Stimulated activated CD4-positive, alpha-beta T cell treated with anti-CD3 and anti-CD28 coated beads, Interleukin-1b, Interleukin-23, amount 100 ng/mL, for 24 hours (primary cell): Measurements from ENCODE around the gene ME1.
"Not testable (repeated sequence)": the region's sequence is repeated elsewhere in the genome, so short reads cannot be mapped to it uniquely, and the experiment has no call there.

Experiments used
- DNase-seq, 4 experiments: peaks; one replicate each; pipeline ENCODE4 v3.0.0-alpha.2; 2020; ENCODE audit warnings: low read depth in 4 of 4, low spot score in 1 of 4

The ME1 gene

GRCh38 chr6:83192871-83193746, 237.7 kb downstream of the ME1 start, which contains the start of the genes PGM3 and RWDD2A:
Gene PGM3, minus strand, starts transcription at chr6:83193265. Its CDS starts 2,253 bp downstream, at chr6:83191012.
Gene RWDD2A, plus strand, starts transcription at chr6:83193357. Its CDS starts 1,095 bp downstream, at chr6:83194452.
- peak; percentile 63 to 84 (median 82) for DNase-seq

DNA sequence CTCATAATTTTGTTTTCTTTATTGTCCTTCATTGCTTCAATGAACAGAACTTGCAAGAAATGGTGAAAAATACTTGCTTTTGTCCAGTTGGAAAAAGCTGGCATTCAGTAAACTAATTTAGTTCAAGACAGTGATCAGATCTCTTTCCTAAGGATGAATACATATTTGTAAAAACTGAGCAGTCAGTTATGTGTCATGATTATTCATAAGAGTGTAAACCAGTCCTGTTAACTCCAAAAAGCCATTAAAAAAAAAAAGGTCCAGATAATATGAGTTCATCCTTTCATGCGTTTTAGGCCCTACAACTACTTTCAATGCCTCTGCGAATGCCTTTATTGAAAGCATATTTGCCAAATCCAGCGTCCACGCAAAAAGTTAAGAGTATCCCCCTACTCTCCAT, 238.4 kb downstream of the ME1 start:
- no peak for DNase-seq

DNA sequence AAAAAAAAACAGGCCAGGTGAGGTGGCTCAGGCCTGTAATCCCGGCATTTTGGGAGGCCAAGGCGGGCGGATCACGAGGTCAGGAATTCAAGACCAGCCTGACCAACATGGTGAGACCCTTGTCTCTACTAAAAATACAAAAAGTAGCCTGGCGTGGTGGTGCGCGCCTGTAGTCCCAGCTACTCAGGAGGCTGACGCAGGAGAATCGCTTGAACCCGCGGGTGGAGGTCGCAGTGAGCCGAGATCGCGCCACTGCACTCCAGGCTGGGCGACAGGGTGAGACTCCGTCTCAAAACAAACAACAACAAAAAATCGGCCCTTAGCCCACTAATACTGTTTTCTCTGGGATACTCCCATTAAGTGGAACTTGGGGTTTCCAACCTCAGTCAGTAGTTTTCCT, 238.9 kb downstream of the ME1 start:
- not testable (repeated sequence) for DNase-seq

DNA sequence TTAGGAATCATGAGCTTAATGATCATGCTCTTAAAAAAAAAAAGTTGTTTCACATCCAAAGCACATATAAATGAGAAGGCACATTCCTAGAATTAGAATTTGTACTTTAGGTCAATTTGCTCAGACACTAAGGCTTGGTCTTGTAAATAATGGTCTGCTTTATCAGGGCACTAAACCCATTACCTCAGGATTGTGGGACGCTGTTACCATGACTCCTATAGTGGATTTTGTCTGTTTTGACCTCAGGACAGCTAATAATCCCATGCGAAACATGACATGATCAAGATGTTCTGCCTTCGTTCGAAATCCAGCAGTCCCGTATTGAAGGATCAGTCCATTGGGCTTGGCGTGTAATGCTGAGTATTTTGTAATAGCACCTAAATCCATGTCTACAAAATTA, 240.2 kb downstream of the ME1 start:
- no peak for DNase-seq

DNA sequence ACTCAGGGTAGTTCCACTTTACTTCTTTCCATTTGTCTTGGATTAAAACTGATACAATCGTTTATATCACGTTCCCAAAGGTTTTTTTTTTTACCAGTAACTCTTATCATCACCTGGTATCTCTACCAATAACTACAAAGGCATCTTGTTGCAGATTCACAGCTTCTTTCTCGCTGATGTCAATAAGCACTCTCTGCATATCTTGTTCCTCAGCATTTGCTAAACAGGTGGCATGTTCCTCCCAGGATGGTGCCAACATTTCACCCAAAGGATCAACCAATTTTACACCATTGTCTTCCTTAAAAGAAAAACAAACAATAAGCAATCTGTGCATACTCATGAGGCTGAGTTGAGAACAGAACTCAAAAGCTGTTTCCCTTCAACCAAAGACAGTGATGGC, 242.3 kb downstream of the ME1 start:
- no peak for DNase-seq

- DNase-seq, result no peak
These were observed 245.8 kb downstream of the ME1 start for GRCh38 chr6:83185096-83185495.

DNA sequence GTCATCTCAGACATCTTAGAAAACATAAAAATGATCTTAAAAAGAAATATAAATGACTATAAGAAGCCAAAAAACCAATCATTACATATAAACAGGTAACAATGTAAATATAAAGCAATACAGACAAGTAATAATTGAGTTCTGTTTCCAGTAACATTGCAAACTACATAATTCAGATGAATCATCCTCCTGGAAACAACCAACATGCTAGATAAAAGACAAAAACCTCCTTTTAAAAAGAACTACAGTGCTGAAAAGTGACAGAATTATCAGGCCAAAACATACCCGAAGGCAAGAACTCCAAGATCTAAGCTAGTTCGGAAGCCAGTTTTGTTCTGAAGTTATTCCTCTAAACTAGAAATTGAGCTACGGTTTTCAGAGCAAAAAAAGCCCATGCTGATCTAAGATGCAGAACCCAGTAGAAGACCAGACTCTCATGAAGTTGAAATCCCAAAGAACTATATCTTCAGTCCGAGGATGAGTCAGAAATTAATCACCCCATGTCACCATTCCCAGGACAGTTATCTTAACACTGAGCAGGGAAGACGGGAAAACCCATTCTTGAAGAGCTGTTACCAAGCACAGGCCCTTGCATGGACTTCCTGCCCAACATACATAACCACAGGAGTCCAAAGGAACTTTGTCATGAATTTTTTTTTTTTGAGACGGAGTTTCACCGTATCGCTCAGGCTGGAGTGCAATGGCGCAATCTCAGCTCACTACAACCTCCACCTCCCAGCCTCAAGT, 247.6 kb downstream of the ME1 start:
- DNase-seq, result no peak

DNA sequence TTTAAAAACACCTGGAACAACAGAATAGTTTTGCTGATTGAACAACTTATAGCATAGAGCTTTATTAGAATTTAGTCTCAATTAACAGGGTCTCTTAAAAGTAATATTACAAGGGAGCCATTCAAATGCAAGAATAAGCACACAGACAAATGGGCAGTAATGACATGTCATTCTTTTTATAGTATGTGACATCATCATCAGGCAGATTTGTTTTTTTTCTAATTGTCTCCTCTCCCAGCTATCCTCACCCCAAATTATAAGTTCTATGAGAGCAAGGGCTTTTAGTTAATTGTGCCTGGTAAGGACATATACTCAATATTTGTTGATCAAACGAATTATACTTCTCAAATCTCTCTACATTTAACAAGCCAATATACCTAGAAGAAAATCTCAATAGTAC, 248.7 kb downstream of the ME1 start:
- DNase-seq, result no peak

GRCh38 chr6:83180426-83180950, 250.4 kb downstream of the ME1 start:
- DNase-seq, result no peak

DNA sequence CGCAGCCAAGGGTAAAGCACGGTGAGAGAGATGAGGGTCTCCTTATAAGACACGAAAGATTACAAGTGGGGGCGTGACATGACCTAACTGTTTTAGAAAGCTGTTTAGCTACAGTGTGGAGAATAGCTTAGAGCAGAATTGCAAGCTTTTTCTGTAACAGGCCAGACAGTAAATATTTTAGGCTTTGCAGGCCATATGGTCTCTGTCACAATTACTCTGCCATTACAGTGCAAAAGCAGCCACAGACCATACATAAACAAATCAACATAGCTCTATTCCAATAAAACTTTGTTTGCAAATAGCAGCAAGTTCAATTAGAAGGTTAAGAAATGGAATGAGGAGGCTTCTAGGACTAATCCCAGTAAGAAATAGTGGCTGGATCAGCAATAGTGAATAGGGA, 254.6 kb downstream of the ME1 start:
- no peak for DNase-seq

DNA sequence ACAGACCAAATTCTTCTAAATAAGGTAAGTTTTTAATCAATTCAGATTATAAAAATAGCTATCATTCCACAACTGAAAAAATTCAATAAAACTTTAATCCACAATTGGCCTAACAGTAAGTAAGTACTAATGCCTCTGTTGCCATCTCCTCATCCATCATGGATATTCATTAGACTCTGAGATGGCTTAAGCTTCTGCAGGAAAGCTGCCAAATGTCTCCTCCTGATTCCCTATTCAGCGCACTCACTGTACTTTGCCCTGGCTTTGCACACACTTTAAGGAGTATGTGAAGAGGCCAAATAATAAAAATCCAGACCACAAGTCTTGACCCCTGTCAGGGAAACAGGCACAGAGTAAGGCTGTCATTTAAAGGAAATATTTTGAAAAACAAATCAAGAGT, 261.3 kb downstream of the ME1 start:
- no peak for DNase-seq

- no peak for DNase-seq
These were observed 261.7 kb downstream of the ME1 start for GRCh38 chr6:83169106-83169505.

- DNase-seq, result no peak
These were observed 262.3 kb downstream of the ME1 start for GRCh38 chr6:83168556-83168955.

DNA sequence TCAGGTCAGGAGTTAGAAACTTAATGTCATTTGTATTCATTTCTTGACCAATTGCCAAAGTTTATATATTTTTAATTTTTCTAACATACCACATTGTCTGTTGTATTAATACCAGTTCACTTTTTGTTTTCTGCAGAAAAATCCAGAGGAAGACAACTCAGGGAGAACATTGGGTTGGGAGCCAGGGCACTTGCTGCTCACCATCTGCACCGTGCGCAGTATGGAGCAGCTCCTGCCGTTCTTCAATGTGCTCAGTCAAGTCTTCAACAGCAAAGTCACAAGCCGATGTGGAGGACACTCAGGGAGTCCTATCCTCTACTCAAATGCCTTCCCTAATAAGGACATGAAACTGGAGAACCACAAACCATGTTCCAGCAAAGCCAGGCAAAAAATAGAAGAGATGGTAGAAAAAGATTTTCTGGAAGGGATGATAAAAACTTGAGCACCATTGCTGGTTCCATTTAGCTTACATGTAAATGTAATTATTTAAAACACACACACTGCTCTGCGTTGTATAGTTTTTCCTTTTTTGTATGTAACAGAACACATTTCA, 263.0 kb downstream of the ME1 start:
- DNase-seq, result no peak
